COR-L47 (cell line): ENCODE measurements around the gene UBE4A.
A peak's percentile ranks its signal among the peaks of the same experiment; 100 is the strongest.
"Not testable (repeated sequence)": the region's sequence is repeated elsewhere in the genome, so short reads cannot be mapped to it uniquely, and the experiment has no call there.

Experiments
- DNase-seq: peaks from one replicate; lab custom pipeline; 2025; lab: John Stamatoyannopoulos, UW

Gene UBE4A

GRCh38 chr11:118401151-118401879 lies 41.9 kb downstream of the UBE4A start, which contains the start of gene ATP5MG:
ATP5MG (plus strand) TSS chr11:118401606; CDS start chr11:118401666, 60 bp downstream.
- peak; percentile 91 for DNase-seq

GRCh38 chr11:118401880-118402590 lies 42.6 kb downstream of the UBE4A start:
- DNase-seq = no peak

GRCh38 chr11:118402594-118402993 lies 43.2 kb downstream of the UBE4A start:
- DNase-seq = not testable (repeated sequence)

- DNase-seq = peak; percentile 90
These were observed 47.3 kb downstream of the UBE4A start for GRCh38 chr11:118406599-118407166.

- DNase-seq = no peak
These were observed 50.8 kb downstream of the UBE4A start for GRCh38 chr11:118410055-118410745.

GRCh38 chr11:118411530-118411929 lies 52.1 kb downstream of the UBE4A start:
- DNase-seq = no peak

- no peak for DNase-seq
These were observed 53.5 kb downstream of the UBE4A start for GRCh38 chr11:118412921-118413320.

GRCh38 chr11:118415062-118415738 lies 55.8 kb downstream of the UBE4A start:
- no peak for DNase-seq

- no peak for DNase-seq
These were observed 56.3 kb downstream of the UBE4A start for GRCh38 chr11:118415739-118416068.

- not testable (repeated sequence) for DNase-seq
These were observed 57.5 kb downstream of the UBE4A start for GRCh38 chr11:118416900-118417299.

GRCh38 chr11:118417801-118418200 lies 58.4 kb downstream of the UBE4A start:
- DNase-seq = no peak

GRCh38 chr11:118418766-118419165 lies 59.4 kb downstream of the UBE4A start:
- DNase-seq = no peak

GRCh38 chr11:118427707-118428106 lies 68.3 kb downstream of the UBE4A start:
- no peak for DNase-seq

GRCh38 chr11:118430956-118431355 lies 71.6 kb downstream of the UBE4A start:
- no peak for DNase-seq

GRCh38 chr11:118434123-118434552 lies 74.7 kb downstream of the UBE4A start:
- peak; percentile 30 for DNase-seq

- peak; percentile 39 for DNase-seq
These were observed 75.3 kb downstream of the UBE4A start for GRCh38 chr11:118434553-118435289.

- peak; percentile 81 for DNase-seq
These were observed 76.0 kb downstream of the UBE4A start for GRCh38 chr11:118435290-118435892.

- peak; percentile 95 for DNase-seq
These were observed 76.7 kb downstream of the UBE4A start, which contains the start of gene KMT2A for GRCh38 chr11:118435893-118436624. KMT2A (plus strand) TSS chr11:118436492; CDS start chr11:118436513, 21 bp downstream.

- DNase-seq = no peak
These were observed 77.3 kb downstream of the UBE4A start for GRCh38 chr11:118436639-118437207.
